HepG2 (cell line): ENCODE data around the gene DCD. TPM values are rescaled to one million over a fixed set of nuclear protein-coding genes. Genes with fewer than 3 reads are reported as not detected.

ENCODE experiments used
- ATAC-seq: fragments of 200-7000 bp; cut with Tn5 transposase; 3 replicates; pipeline ENCODE4 v1.9.1; 2020; ENCODE audit warnings: mild to moderate bottlenecking, moderate library complexity
- BruUV-seq: library from RNA; stranded (reverse); fragments of 400-500 nt; replicated peaks from 2 replicates; lab custom pipeline; 2021; lab: Mats Ljungman, UMichigan
- CTCF ChIA-PET: fragments of 300-600 bp; formaldehyde crosslinking; extraction: SDS; loops from one replicate; lab custom pipeline; 2021; ENCODE audit warnings: low total read pairs, inconsistent platforms, low intra/inter-chr PET ratio; lab: Yijun Ruan, JAX
- POLR2A ChIA-PET: fragments of 350-600 bp; sonication (Branson Sonifier 250); formaldehyde crosslinking; loops from one replicate; lab custom pipeline; 2020; ENCODE audit warnings: antibody characterized with exemption, inconsistent platforms; lab: Yijun Ruan, JAX
- DNase-seq: peaks from one replicate; pipeline ENCODE4 v3.0.0-alpha.2; 2015; ENCODE audit warnings: low spot score
- FAIRE-seq: peaks from 3 replicates; lab custom pipeline; 2011; peaks lifted over from hg19 to GRCh38; lab: Jason Lieb, UNC
- H2AFZ ChIP-seq: one replicate; pipeline ENCODE4 v1.6.1; 2011; ENCODE audit warnings: low read length, inconsistent platforms
- H3K27ac ChIP-seq: fragments of 300-600 bp; 3 replicates; pipeline ENCODE4 v1.8.0; 2011; ENCODE audit warnings: mixed run types, mild to moderate bottlenecking, mixed read lengths, low read length, inconsistent platforms; ENCODE audit not compliant: insufficient read depth; ENCODE audit errors: extremely low read length
- H3K27me3 ChIP-seq, 2 experiments: fragments of 200-600 bp in 1 of 2; 2 replicates in 1 of 2; 3 replicates in 1 of 2; pipeline versions ENCODE4 v1.6.0 to v1.8.0; 2011; ENCODE audit warnings: low read length in 2 of 2, mild to moderate bottlenecking in 2 of 2, moderate library complexity in 2 of 2, inconsistent platforms in 1 of 2; ENCODE audit not compliant: insufficient read depth in 2 of 2, control insufficient read depth in 1 of 2
- H3K36me3 ChIP-seq, 2 experiments: fragments of 200-600 bp in 1 of 2; replicated peaks in 1 of 2; 2 replicates in 1 of 2; 3 replicates in 1 of 2; pipeline versions ENCODE4 v1.5.1 to v1.8.0; 2011; ENCODE audit warnings: low read length in 2 of 2, inconsistent platforms in 1 of 2; ENCODE audit not compliant: insufficient read depth in 2 of 2, control insufficient read depth in 1 of 2
- H3K4me1 ChIP-seq: 2 replicates; pipeline ENCODE4 v1.5.1; 2012; ENCODE audit warnings: low read length, inconsistent platforms; ENCODE audit not compliant: insufficient read depth
- H3K4me2 ChIP-seq: 2 replicates; pipeline ENCODE4 v1.6.0; 2011; ENCODE audit warnings: low read depth, low read length, inconsistent platforms
- H3K4me3 ChIP-seq, 3 experiments: fragments of 200-600 bp in 1 of 3; sonication (generic), shearing (Covaris generic) in 1 of 3; replicated peaks in 1 of 3; 2 replicates each; pipeline ENCODE4 v1.5.1; 2011 to 2016; ENCODE audit warnings: low read length in 3 of 3, inconsistent platforms in 2 of 3, low read depth in 2 of 3, mild to moderate bottlenecking in 2 of 3, control low read depth in 1 of 3, mixed read lengths in 1 of 3; ENCODE audit not compliant: insufficient read depth in 1 of 3
- H3K79me2 ChIP-seq: one replicate; pipeline ENCODE4 v1.6.1; 2011; ENCODE audit warnings: low read length, inconsistent platforms; ENCODE audit not compliant: insufficient read depth
- H3K9ac ChIP-seq: 2 replicates; pipeline ENCODE4 v1.6.0; 2011; ENCODE audit warnings: mild to moderate bottlenecking, low read depth, low read length, inconsistent platforms; ENCODE audit not compliant: insufficient read depth
- H3K9me3 ChIP-seq: 2 replicates; pipeline ENCODE4 v1.5.1; 2012; ENCODE audit warnings: mild to moderate bottlenecking, low read length
- H4K20me1 ChIP-seq: 2 replicates; pipeline ENCODE4 v1.6.0; 2011; ENCODE audit warnings: inconsistent platforms, mild to moderate bottlenecking, low read length, moderate library complexity; ENCODE audit not compliant: insufficient read depth
- ARHGAP35 ChIP-seq: sonication (generic); formaldehyde crosslinking; IDR thresholded peaks from 2 replicates; pipeline ENCODE4 v1.9.0; 2022; ENCODE audit warnings: mild to moderate bottlenecking, inconsistent platforms, moderate library complexity, missing genetic modification reagents, borderline replicate concordance
- BCL6 ChIP-seq: IDR thresholded peaks from 2 replicates; pipeline ENCODE4 v1.6.1; 2016; ENCODE audit warnings: missing genetic modification reagents, missing compliant biosample characterization
- CTCF ChIP-seq: sonication (generic); formaldehyde crosslinking; IDR thresholded peaks from 2 replicates; pipeline ENCODE4 v1.5.0; 2020; ENCODE audit warnings: mild to moderate bottlenecking, missing genetic modification reagents, moderate library complexity
- SALL1 ChIP-seq: sonication (generic); formaldehyde crosslinking; IDR thresholded peaks from 2 replicates; pipeline ENCODE4 v1.8.0; 2022; ENCODE audit warnings: mild to moderate bottlenecking, missing genetic modification reagents
- SAP130 ChIP-seq: IDR thresholded peaks from 2 replicates; pipeline ENCODE4 v1.6.1; 2016; ENCODE audit warnings: low read depth
- SNRNP70 ChIP-seq: fragments of 200-400 bp; formaldehyde crosslinking; IDR thresholded peaks from 2 replicates; pipeline ENCODE4 v1.6.1; 2017; ENCODE audit warnings: mild to moderate bottlenecking, low read depth, low read length, moderate library complexity
- TAF1 ChIP-seq: sonication (generic); formaldehyde crosslinking; IDR thresholded peaks from 2 replicates; pipeline ENCODE4 v1.4.0; 2020; ENCODE audit warnings: missing genetic modification reagents
- TEAD3 ChIP-seq: optimal IDR thresholded peaks from 2 replicates; pipeline ENCODE3; 2016; ENCODE audit warnings: borderline replicate concordance
- TERF1 ChIP-seq: sonication (generic); formaldehyde crosslinking; IDR thresholded peaks from 2 replicates; pipeline ENCODE4 v1.8.0; 2022; ENCODE audit warnings: mild to moderate bottlenecking, missing genetic modification reagents, moderate library complexity
- USF2 ChIP-seq, 2 experiments: sonication (generic) in 1 of 2; formaldehyde crosslinking in 1 of 2; IDR thresholded peaks; 2 replicates each; pipeline versions ENCODE4 v1.5.1 to v1.6.1; 2011 to 2020; ENCODE audit warnings: borderline replicate concordance in 1 of 2, low read depth in 1 of 2, low read length in 1 of 2, mild to moderate bottlenecking in 1 of 2, missing genetic modification reagents in 1 of 2, moderate library complexity in 1 of 2
- ZIK1 ChIP-seq: sonication (generic); formaldehyde crosslinking; IDR thresholded peaks from 2 replicates; pipeline ENCODE4 v1.5.0; 2020; ENCODE audit warnings: mild to moderate bottlenecking, low read depth, missing genetic modification reagents, borderline replicate concordance
- ZNF232 ChIP-seq: sonication (generic); formaldehyde crosslinking; IDR thresholded peaks from 2 replicates; pipeline ENCODE4 v1.4.0; 2020; ENCODE audit warnings: missing genetic modification reagents, borderline replicate concordance
- ZNF253 ChIP-seq: sonication (generic); formaldehyde crosslinking; IDR thresholded peaks from 2 replicates; pipeline ENCODE4 v1.8.0; 2022; ENCODE audit warnings: mild to moderate bottlenecking, missing genetic modification reagents, borderline replicate concordance
- ZNF264 ChIP-seq: sonication (generic); formaldehyde crosslinking; IDR thresholded peaks from 2 replicates; pipeline ENCODE4 v1.4.0; 2020; ENCODE audit warnings: missing genetic modification reagents
- ZNF576 ChIP-seq: sonication (generic); formaldehyde crosslinking; IDR thresholded peaks from 2 replicates; pipeline ENCODE4 v1.4.0; 2020; ENCODE audit warnings: mild to moderate bottlenecking, missing genetic modification reagents
- ZNF670 ChIP-seq: sonication (generic); formaldehyde crosslinking; IDR thresholded peaks from 2 replicates; pipeline ENCODE4 v1.8.0; 2022; ENCODE audit warnings: mild to moderate bottlenecking, missing genetic modification reagents, borderline replicate concordance
- ZNF780A ChIP-seq: sonication (generic); formaldehyde crosslinking; IDR thresholded peaks from 2 replicates; pipeline ENCODE4 v1.8.0; 2022; ENCODE audit warnings: mild to moderate bottlenecking, missing genetic modification reagents, moderate library complexity
- WGBS: methylation state at CpG from one replicate; pipeline ENCODE4 v1.1.6; 2017; ENCODE audit warnings: low lambda C conversion rate; 5-methylcytosine and 5-hydroxymethylcytosine counted together
- in situ Hi-C: cut with HindIII; loops from 2 replicates; pipeline ENCODE4 v1.10.0; 2017; ENCODE audit warnings: low pct_unique_long_range_greater_than_20kb; ENCODE audit not compliant: extremely low pct_ligation_motif_present
- intact Hi-C: fragments of 100-400 bp; cut with micrococcal nuclease; formaldehyde crosslinking; loops from one replicate; pipeline ENCODE4 v1.10.0; 2022; ENCODE audit not compliant: unreplicated experiment
- polyA plus RNA-seq, 8 experiments: library from polyadenylated mRNA; depleted of rRNA in 3 of 8; stranded (reverse) in 7 of 8; unstranded in 1 of 8; fragments of >200 nt; fragmentation: Illumina TruSeq in 4 of 8; extraction: Trizol in 4 of 8; gene quantifications; 2 replicates each; pipeline versions ENCODE4 v1.2.1 to v1.2.3, GENCODE V29; 2011 to 2016; ENCODE audit warnings: low read depth in 4 of 8, missing spikeins in 1 of 8, mixed read lengths in 1 of 8; ENCODE audit not compliant: insufficient read depth in 1 of 8
- total RNA-seq, 5 experiments: library from RNA; depleted of rRNA; stranded (reverse); fragments of >200 nt; fragmentation: Illumina TruSeq; extraction: Trizol; gene quantifications; 2 replicates each; pipeline ENCODE4 v1.2.3, GENCODE V29; 2016; ENCODE audit warnings: low read depth in 1 of 5

The DCD gene
- total and polyA plus RNA-seq, 2 of the 13 experiments (the other 11 are each of a cell fraction or from before 2014, with no cell fraction given): not detected

GRCh38 chr12:54596526-54596946 lies 51.6 kb downstream of the DCD start:
- no peak overlapping the region for H3K9ac ChIP-seq
- ChIA-PET POLR2A (no interaction called here), CTCF (interaction anchor here (1.5 kb wide), 1 partner anchor 17 kb away, joined by 8 read pairs; no protein-coding TSS in a partner anchor)
- peak; percentile 40 for DNase-seq
- no peak overlapping the region for H3K4me2 ChIP-seq
- no peak overlapping the region for H2AFZ ChIP-seq
- peak; percentile 88 for ATAC-seq
- H3K27me3 ChIP-seq: peaks cover 0 to 35% of the 10 kb centered on the region in 2 experiments; a peak in 3 of 5 replicates
- H3K4me3 ChIP-seq: no peak overlapping the region
- intact Hi-C loops (loop anchor here (2.0 kb wide), 1 partner anchor 18 kb away; no protein-coding TSS in a partner anchor), in situ Hi-C loops (no loop called here)
- H3K36me3 ChIP-seq: no peaks in the 10 kb centered on the region
- H3K9me3 ChIP-seq: no peaks in the 10 kb centered on the region
- H3K27ac ChIP-seq: no peak overlapping the region
- H4K20me1 ChIP-seq: no peaks in the 10 kb centered on the region
- FAIRE-seq: peak; percentile 80
- 2% methylated on average over 3 of the region's 3 CpGs for WGBS
- no TSS peak for BruUV-seq
- no peaks in the 10 kb centered on the region for H3K4me1 ChIP-seq
- H3K79me2 ChIP-seq: no peaks in the 10 kb centered on the region
- TF ChIP-seq ZNF576 (CRISPR knock-in tag) (no peak), TEAD3 (CRISPR knock-in tag) (peak; percentile 75), USF2 (IDR thresholded peaks at IDR 0.05; ENCODE audit: low read depth, low read length) (no peak), USF2 (CRISPR knock-in tag; IDR thresholded peaks at IDR 0.05; ENCODE audit: borderline replicate concordance) (no peak), ZNF253 (no peak), CTCF (CRISPR knock-in tag) (peak; percentile 73), BCL6 (CRISPR knock-in tag) (no peak), TERF1 (CRISPR knock-in tag) (no peak), ZNF780A (CRISPR knock-in tag) (no peak), ZNF670 (CRISPR knock-in tag) (0 out of 2 replicates have a peak, but pooled peaks have one; percentile 30), ZNF232 (no peak), SAP130 (CRISPR knock-in tag) (no peak), ZIK1 (CRISPR knock-in tag) (no peak), ZNF264 (no peak), ARHGAP35 (CRISPR knock-in tag) (no peak), SALL1 (CRISPR knock-in tag) (no peak), SNRNP70 (no peak), TAF1 (no peak)
